GM18499 (cell line): ENCODE results near the gene ADAM21.
"Not testable (repeated sequence)": the region's sequence is repeated elsewhere in the genome, so short reads cannot be mapped to it uniquely, and the experiment has no call there.

ENCODE experiments used
- ATAC-seq: cut with Tn5 transposase; IDR thresholded peaks from one replicate; pipeline ENCODE4 v1.9.1; 2021; ENCODE audit warnings: moderate number of reproducible peaks; ENCODE audit not compliant: insufficient read depth, unreplicated experiment

Gene ADAM21

GRCh38 chr14:70451874-70452273 is at the start of gene ADAM21:
ADAM21 (plus strand) TSS chr14:70452174; CDS start chr14:70457500, 5,326 bp downstream.
- ATAC-seq = no peak

GRCh38 chr14:70403335-70403734 is 48.6 kb upstream of the ADAM21 start:
- not testable (repeated sequence) for ATAC-seq

- not testable (repeated sequence) for ATAC-seq
These were observed 45.8 kb upstream of the ADAM21 start for GRCh38 chr14:70406216-70406615.

- ATAC-seq = no peak
These were observed 44.4 kb upstream of the ADAM21 start for GRCh38 chr14:70407621-70408020.

GRCh38 chr14:70415788-70416187 is 36.2 kb upstream of the ADAM21 start:
- no peak for ATAC-seq

GRCh38 chr14:70416338-70416724 is 35.6 kb upstream of the ADAM21 start:
- ATAC-seq = no peak

GRCh38 chr14:70416725-70417349 is 35.1 kb upstream of the ADAM21 start, which contains the start of gene SYNJ2BP:
SYNJ2BP (minus strand) TSS chr14:70417090; CDS start chr14:70416963, 127 bp downstream.
- ATAC-seq = no peak

- ATAC-seq = not testable (repeated sequence)
These were observed 32.6 kb upstream of the ADAM21 start for GRCh38 chr14:70419270-70419931.

DNA sequence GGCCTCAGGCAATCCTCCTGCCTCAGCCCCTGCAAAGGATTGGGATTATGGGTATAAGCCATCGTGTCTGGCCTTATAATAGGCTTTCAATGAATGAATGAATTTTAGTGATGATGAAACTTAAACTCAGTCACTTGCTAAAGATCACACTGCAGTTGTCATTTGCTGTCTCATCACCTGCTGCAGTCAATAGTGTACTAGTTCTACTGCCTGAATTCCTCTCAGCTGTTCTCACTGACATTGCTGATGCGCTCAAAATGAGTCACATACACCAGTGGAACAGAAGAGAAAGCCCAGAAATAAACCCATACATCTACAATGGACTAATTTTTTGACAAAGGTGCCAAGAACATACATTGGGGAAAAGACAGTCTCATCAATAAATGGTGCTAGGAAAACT is 29.4 kb upstream of the ADAM21 start:
- no peak for ATAC-seq

DNA sequence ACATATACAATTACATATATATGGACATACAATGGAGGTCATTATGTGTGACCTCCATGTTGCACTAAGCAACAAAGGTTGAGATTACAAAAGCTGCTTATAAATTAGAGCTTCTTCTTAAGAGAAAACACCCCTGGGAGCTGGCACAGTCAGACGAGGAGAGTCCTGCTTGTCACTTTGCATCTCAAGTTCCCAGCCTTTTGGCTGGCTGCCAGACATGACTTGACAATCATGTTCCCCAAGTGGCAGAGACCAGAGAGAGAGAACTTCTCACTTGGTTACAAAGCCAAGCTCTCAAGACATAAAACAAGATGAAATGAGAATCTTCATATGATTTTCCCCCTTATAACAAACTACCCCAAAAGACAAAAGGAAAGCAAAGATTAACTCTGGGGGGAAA is 26.6 kb upstream of the ADAM21 start:
- ATAC-seq = no peak

DNA sequence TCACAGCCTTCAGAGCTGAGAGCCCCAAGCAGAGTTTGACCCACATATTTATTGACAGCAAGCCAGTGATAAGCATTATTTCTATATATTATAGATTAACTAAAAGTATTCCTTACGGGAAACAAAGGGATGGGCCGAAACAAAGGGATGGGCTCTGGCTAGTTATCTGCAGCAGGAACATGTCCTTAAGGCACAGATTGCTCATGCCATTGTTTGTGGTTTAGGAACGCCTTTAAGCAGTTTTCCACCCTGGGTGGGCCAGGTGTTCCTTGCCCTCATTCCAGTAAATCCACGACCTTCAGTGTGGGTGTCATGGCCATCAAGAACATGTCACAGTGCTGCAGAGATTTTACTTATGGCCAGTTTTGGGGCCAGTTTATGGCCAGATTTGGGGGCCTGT is 25.4 kb upstream of the ADAM21 start:
- not testable (repeated sequence) for ATAC-seq

DNA sequence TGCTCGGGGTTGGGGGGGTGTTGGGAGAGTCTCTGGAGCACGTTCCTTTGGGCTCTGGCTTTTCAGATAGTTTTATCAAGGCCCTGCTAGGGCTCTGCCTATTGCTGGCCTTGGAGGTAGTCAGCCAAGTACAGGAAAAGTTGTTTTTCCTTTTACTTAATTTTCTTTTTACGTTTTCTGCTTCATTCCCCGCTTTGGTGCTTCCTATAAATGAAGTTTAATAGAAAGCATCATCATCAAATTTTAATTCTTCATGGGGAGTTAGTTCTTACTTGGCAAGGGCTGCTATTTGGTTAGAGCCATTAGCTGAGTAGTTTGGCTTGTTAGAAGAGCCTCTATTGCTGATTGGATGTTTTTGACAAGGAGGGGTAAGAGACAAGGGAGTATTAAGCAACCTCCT is 15.1 kb upstream of the ADAM21 start:
- no peak for ATAC-seq

DNA sequence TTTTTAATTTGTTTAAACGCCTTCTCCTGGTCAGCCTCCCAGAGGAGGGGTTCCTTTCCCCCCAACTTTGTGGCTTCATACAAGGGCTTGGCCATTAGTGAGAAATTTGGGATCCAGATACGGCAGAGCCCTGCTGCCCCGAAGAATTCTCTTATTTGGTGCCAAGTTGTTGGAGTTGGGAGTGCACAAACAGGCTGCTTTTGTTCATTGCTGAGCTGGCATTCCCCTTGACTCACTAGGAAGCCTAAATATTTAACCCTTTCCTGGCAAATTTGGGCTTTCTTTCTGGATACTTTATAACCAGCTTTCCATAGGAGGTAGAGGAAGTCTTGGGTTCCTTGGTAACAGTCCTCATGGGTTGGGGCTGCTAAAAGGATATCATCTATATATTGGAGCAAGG is 10.3 kb upstream of the ADAM21 start:
- no peak for ATAC-seq

- no peak for ATAC-seq
These were observed 9.2 kb upstream of the ADAM21 start for GRCh38 chr14:70442750-70443149.

DNA sequence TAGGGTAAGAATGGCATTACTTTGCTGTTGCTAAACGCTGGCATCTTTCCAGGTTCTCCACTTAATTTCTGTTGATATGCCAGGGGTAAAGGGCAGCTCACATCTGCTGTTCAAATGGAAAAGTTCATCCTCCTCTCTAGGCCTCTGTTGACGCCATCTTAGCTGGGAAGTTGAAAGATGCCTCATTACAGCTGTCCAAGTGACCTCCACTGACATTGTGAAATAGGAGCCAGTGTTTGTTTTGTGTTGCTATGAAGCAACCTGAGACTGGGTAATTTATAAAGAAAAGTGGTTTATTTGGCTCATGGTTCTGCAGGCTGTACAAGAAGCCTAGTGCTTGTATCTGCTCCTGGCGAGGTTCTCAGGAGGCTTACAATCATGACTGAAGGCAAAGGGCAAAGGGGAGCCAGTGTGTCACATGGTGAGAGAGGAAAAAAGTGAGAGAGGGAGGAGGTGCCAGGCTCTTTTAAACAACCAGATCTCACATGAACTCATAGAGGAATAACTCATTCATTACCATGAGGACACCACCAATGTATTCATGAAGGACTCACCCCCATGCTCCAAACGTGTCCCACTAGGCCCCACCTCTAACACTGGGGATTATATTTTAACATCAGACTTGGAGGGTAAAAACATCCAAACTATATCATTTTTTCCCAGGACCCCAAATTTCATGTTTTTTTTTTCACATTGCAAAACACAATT is 3.2 kb upstream of the ADAM21 start:
- no peak for ATAC-seq

DNA sequence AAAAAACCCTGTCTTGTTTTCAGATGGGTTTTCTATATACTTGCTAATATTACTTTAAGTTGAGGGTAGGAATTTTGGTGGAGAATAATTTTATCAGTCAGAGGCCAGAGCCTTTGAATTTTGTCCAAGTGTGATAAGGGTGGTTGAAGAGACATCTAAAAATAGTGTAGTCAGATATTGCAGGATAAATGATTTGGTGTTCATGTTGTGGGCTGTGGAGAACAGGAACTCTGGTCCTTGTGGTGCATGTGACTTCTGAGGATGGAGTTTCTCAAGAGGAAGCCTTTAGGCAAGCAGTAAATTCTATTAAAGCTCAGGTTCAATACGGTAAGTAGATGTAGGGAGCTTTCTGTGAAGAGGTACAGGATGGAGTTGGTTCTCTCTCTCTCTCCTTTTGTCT is 2.8 kb downstream of the ADAM21 start:
- ATAC-seq = no peak

- ATAC-seq = no peak
These were observed 16.8 kb downstream of the ADAM21 start for GRCh38 chr14:70468731-70469130.

DNA sequence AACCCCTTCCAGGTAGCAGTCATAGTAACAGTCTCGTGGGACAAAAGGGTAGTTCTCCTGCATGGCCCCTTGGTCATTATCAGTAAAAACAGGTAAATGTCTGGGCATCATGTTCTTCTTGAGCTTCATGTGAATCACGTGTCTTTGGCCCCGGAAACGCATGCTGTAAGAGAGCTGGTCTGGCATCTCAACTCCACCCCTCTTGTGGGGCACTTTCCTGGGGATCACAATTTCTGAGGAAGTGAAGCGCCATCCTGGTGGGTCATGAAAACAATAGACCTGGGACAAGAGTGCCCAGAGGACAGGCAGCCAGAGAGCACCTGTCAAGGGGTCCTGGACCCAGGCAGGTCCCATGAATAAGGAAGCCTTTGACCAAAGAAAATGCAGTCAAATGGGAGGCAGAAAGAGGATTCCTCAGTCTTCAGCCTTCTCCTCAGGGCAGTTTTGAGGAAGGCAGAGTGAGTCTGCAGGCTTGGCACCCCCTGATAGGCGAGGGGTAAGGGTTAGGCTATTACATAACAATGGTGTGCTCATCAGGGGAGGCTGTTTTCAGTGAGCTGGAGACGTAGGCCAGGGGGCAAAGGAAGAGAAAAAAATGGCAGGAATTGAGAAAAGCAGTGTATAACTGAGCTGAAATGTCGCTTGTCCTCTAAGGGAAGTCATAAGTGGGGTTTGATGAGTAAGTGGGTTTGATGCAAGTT is 19.0 kb downstream of the ADAM21 start:
- ATAC-seq = not testable (repeated sequence)

- no peak for ATAC-seq
These were observed 20.5 kb downstream of the ADAM21 start for GRCh38 chr14:70472253-70473159.

- ATAC-seq = no peak
These were observed 21.9 kb downstream of the ADAM21 start for GRCh38 chr14:70473825-70474224.
